H9 (cell line): Measurements from ENCODE around the gene CHGA. TPM values are rescaled to one million over a fixed set of nuclear protein-coding genes. Genes with fewer than 3 reads are reported as not detected.
A peak's percentile ranks its signal among the peaks of the same experiment; 100 is the strongest.

Experiments used
- DNase-seq: peaks from one replicate; pipeline ENCODE4 v3.0.0-alpha.2; 2017
- H2AFZ ChIP-seq: one replicate; pipeline ENCODE4 v1.6.1; 2013; ENCODE audit warnings: mild to moderate bottlenecking, low read length, control low read depth, moderate library complexity
- H2AK5ac ChIP-seq: 2 replicates; pipeline ENCODE4 v1.6.1; 2013; ENCODE audit warnings: low read length, control low read depth, mixed read lengths; ENCODE audit not compliant: insufficient read length
- H2BK120ac ChIP-seq: one replicate; pipeline ENCODE4 v1.6.1; 2013; ENCODE audit warnings: low read depth, mild to moderate bottlenecking, low read length, control low read depth, inconsistent platforms; ENCODE audit not compliant: poor library complexity, severe bottlenecking
- H2BK12ac ChIP-seq: 2 replicates; pipeline ENCODE4 v1.6.1; 2013; ENCODE audit warnings: low read length, control low read depth, mixed read lengths, low read depth; ENCODE audit not compliant: insufficient read length
- H2BK15ac ChIP-seq: 2 replicates; pipeline ENCODE4 v1.6.1; 2013; ENCODE audit warnings: low read depth, low read length, control low read depth
- H2BK20ac ChIP-seq: one replicate; pipeline ENCODE4 v1.6.1; 2013; ENCODE audit warnings: low read depth, mild to moderate bottlenecking, low read length, control low read depth, inconsistent platforms; ENCODE audit not compliant: poor library complexity, severe bottlenecking
- H2BK5ac ChIP-seq: 2 replicates; pipeline ENCODE4 v1.6.1; 2013; ENCODE audit warnings: low read length, control low read depth, mixed read lengths; ENCODE audit not compliant: insufficient read length
- H3K14ac ChIP-seq: 2 replicates; pipeline ENCODE4 v1.6.1; 2013; ENCODE audit warnings: low read length, control low read depth; ENCODE audit not compliant: insufficient read depth
- H3K18ac ChIP-seq: 2 replicates; pipeline ENCODE4 v1.6.1; 2013; ENCODE audit warnings: low read depth, mild to moderate bottlenecking, mixed read lengths, low read length, control low read depth; ENCODE audit not compliant: insufficient read length
- H3K23ac ChIP-seq: 2 replicates; pipeline ENCODE4 v1.6.1; 2013; ENCODE audit warnings: low read length, control low read depth, mixed read lengths, low read depth; ENCODE audit not compliant: insufficient read length
- H3K23me2 ChIP-seq: 2 replicates; pipeline ENCODE4 v1.6.1; 2013; ENCODE audit warnings: low read depth, mild to moderate bottlenecking, mixed read lengths, low read length, control low read depth; ENCODE audit not compliant: insufficient read length, poor library complexity, severe bottlenecking
- H3K27ac ChIP-seq: 2 replicates; pipeline ENCODE4 v1.5.1; 2013; ENCODE audit warnings: low read length, control low read depth, mixed read lengths, low read depth; ENCODE audit not compliant: insufficient read length
- H3K27me3 ChIP-seq: 2 replicates; pipeline ENCODE4 v1.6.1; 2013; ENCODE audit warnings: low read length, control low read depth, inconsistent platforms; ENCODE audit not compliant: insufficient read depth
- H3K4ac ChIP-seq: 2 replicates; pipeline ENCODE4 v1.6.1; 2013; ENCODE audit warnings: low read depth, mild to moderate bottlenecking, control low read depth, inconsistent platforms, low read length, moderate library complexity
- H3K4me1 ChIP-seq: 2 replicates; pipeline ENCODE4 v1.6.1; 2013; ENCODE audit warnings: low read length, control low read depth, inconsistent platforms; ENCODE audit not compliant: insufficient read depth
- H3K4me2 ChIP-seq: 2 replicates; pipeline ENCODE4 v1.6.1; 2013; ENCODE audit warnings: low read length, control low read depth, mixed read lengths; ENCODE audit not compliant: insufficient read length, insufficient read depth
- H3K56ac ChIP-seq: 2 replicates; pipeline ENCODE4 v1.6.1; 2013; ENCODE audit warnings: low read depth, mild to moderate bottlenecking, mixed read lengths, low read length, control low read depth; ENCODE audit not compliant: insufficient read length
- H3K79me1 ChIP-seq: 2 replicates; pipeline ENCODE4 v1.6.1; 2013; ENCODE audit warnings: low read depth, mild to moderate bottlenecking, moderate library complexity, low read length, control low read depth, inconsistent platforms; ENCODE audit not compliant: insufficient read depth, poor library complexity, severe bottlenecking
- H3K79me2 ChIP-seq: 2 replicates; pipeline ENCODE4 v1.6.1; 2013; ENCODE audit warnings: low read length, control low read depth, inconsistent platforms; ENCODE audit not compliant: insufficient read depth
- H3K9ac ChIP-seq: 2 replicates; pipeline ENCODE4 v1.6.1; 2013; ENCODE audit warnings: low read length, control low read depth, mixed read lengths; ENCODE audit not compliant: insufficient read length; ENCODE audit errors: extremely low read depth
- H3K9me3 ChIP-seq: one replicate; pipeline ENCODE4 v1.6.1; 2013; ENCODE audit warnings: low read depth, low read length, inconsistent platforms; ENCODE audit not compliant: control insufficient read depth
- H3T11ph ChIP-seq: one replicate; pipeline ENCODE4 v1.6.1; 2013; ENCODE audit warnings: mild to moderate bottlenecking, low read length, control low read depth, inconsistent platforms
- H4K20me1 ChIP-seq: one replicate; pipeline ENCODE4 v1.6.1; 2013; ENCODE audit not compliant: control insufficient read depth, insufficient read length, insufficient read depth
- H4K5ac ChIP-seq: 2 replicates; pipeline ENCODE4 v1.6.1; 2013; ENCODE audit warnings: low read depth, mild to moderate bottlenecking, mixed read lengths, low read length, control low read depth; ENCODE audit not compliant: insufficient read length
- H4K8ac ChIP-seq: replicated peaks from 2 replicates; pipeline ENCODE4 v1.6.1; 2013; ENCODE audit warnings: low read length, control low read depth, mixed read lengths, low read depth; ENCODE audit not compliant: insufficient read length
- H4K91ac ChIP-seq: 2 replicates; pipeline ENCODE4 v1.6.1; 2013; ENCODE audit warnings: low read depth, mild to moderate bottlenecking, moderate library complexity, mixed read lengths, low read length, control low read depth; ENCODE audit not compliant: insufficient read length
- H3K27ac Mint-ChIP-seq, 3 experiments: 2 replicates in 2 of 3; 3 replicates in 1 of 3; pipeline ENCODE4 v1.8.0; 2020 to 2021; ENCODE audit warnings: mixed read lengths in 3 of 3, mild to moderate bottlenecking in 1 of 3, moderate library complexity in 1 of 3
- H3K27me3 Mint-ChIP-seq: 2 replicates; pipeline ENCODE4 v1.8.0; 2021; ENCODE audit warnings: low read depth, mild to moderate bottlenecking, moderate library complexity, mixed read lengths
- H3K36me3 Mint-ChIP-seq, 3 experiments: 2 replicates in 2 of 3; 3 replicates in 1 of 3; pipeline ENCODE4 v1.8.0; 2020 to 2021; ENCODE audit warnings: low read depth in 3 of 3, mixed read lengths in 3 of 3; ENCODE audit not compliant: insufficient read depth in 1 of 3
- H3K4me1 Mint-ChIP-seq, 2 experiments: 2 replicates each; pipeline ENCODE4 v1.8.0; 2020; ENCODE audit warnings: mixed read lengths in 2 of 2
- H3K4me3 Mint-ChIP-seq, 2 experiments: 2 replicates in 1 of 2; 3 replicates in 1 of 2; pipeline ENCODE4 v1.8.0; 2020 to 2021; ENCODE audit warnings: mild to moderate bottlenecking in 2 of 2, mixed read lengths in 2 of 2, moderate library complexity in 1 of 2
- H3K9me3 Mint-ChIP-seq, 2 experiments: 2 replicates in 1 of 2; 3 replicates in 1 of 2; pipeline ENCODE4 v1.8.0; 2020; ENCODE audit warnings: mild to moderate bottlenecking in 2 of 2, mixed read lengths in 2 of 2, moderate library complexity in 1 of 2
- WGBS: extraction: QIAGEN DNeasy Blood & Tissue Kit; methylation state at CpG from one replicate; pipeline ENCODE4 v1.1.7; 2013; ENCODE audit warnings: missing lambda C conversion rate, low lambda C conversion rate, mixed read lengths; ENCODE audit not compliant: insufficient read length; ENCODE audit errors: extremely low coverage; 5-methylcytosine and 5-hydroxymethylcytosine counted together
- total RNA-seq: library from RNA; stranded (reverse); gene quantifications from 2 replicates; pipeline ENCODE4 v1.2.1, GENCODE V29; 2021
- TF ChIP-seq, protein P1 (sequence below): fragments of 200-600 bp; sonication (generic); conservative IDR thresholded peaks from 3 replicates; pipeline ENCODE4 v1.8.0; 2021; ENCODE audit warnings: antibody characterized with exemption, mild to moderate bottlenecking

Gene CHGA
- total RNA-seq, 1 experiment from 2014 or later, result 6.7 TPM

DNA sequence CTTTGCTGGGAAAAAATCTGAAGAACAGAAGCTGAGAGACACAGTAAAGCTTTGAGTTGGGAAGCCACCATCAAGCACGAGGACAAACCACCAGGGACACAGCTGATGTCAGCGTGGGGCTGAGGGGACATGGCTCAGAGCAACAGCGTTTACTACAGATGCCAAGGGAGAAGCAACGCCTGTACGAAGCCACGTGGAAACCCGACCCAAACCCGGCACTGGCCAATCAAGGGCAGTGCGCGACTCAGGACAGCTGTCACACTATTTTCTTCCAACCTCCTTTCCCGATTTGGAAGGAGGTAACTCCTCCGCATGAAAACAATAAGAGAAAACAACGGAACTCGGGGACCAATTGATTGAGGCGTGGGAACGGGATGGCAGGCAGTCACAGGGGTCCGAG is 20.2 kb upstream of the CHGA start:
- DNase-seq, result peak; percentile 57
- Histone ChIP-seq H2BK5ac (no peak overlapping the region), H4K91ac (no peak overlapping the region), H3K27ac (no peak overlapping the region), H2BK20ac (no peak overlapping the region), H3K56ac (no peak overlapping the region), H2AFZ (no peak overlapping the region), H3K23ac (no peak overlapping the region), H3K18ac (no peak overlapping the region), H4K20me1 (no peaks in the 10 kb centered on the region), H4K5ac (no peak overlapping the region), H2BK15ac (no peak overlapping the region), H2BK12ac (no peak overlapping the region), H3K14ac (no peak overlapping the region), H3K79me1 (no peaks in the 10 kb centered on the region), H2AK5ac (no peak overlapping the region), H3K4me2 (no peak overlapping the region), H3K27me3 (peaks cover 4% of the 10 kb centered on the region; the same call in 1 of the 2 replicates), H3K4me1 (no peaks in the 10 kb centered on the region), H3K4ac (no peak overlapping the region), H3K9ac (no peak overlapping the region), H3T11ph (no peak overlapping the region), H3K9me3 (no peaks in the 10 kb centered on the region), H3K23me2 (no peaks in the 10 kb centered on the region), H3K79me2 (no peaks in the 10 kb centered on the region), H2BK120ac (no peak overlapping the region), H4K8ac (no peak overlapping the region)
- no peaks in the 10 kb centered on the region for H3K9me3 Mint-ChIP-seq
- peaks cover 48% of the 10 kb centered on the region for H3K27me3 Mint-ChIP-seq
- no peak overlapping the region; a peak in 1 of 7 replicates for H3K27ac Mint-ChIP-seq
- TF ChIP-seq, protein P1, sequence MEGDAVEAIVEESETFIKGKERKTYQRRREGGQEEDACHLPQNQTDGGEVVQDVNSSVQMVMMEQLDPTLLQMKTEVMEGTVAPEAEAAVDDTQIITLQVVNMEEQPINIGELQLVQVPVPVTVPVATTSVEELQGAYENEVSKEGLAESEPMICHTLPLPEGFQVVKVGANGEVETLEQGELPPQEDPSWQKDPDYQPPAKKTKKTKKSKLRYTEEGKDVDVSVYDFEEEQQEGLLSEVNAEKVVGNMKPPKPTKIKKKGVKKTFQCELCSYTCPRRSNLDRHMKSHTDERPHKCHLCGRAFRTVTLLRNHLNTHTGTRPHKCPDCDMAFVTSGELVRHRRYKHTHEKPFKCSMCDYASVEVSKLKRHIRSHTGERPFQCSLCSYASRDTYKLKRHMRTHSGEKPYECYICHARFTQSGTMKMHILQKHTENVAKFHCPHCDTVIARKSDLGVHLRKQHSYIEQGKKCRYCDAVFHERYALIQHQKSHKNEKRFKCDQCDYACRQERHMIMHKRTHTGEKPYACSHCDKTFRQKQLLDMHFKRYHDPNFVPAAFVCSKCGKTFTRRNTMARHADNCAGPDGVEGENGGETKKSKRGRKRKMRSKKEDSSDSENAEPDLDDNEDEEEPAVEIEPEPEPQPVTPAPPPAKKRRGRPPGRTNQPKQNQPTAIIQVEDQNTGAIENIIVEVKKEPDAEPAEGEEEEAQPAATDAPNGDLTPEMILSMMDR, result no peak
- peaks cover 13% of the 10 kb centered on the region in 2 experiments for H3K4me1 Mint-ChIP-seq
- no peaks in the 10 kb centered on the region for H3K36me3 Mint-ChIP-seq
- peak overlapping the region in 1 of 2 experiments; percentile 18; a peak in 1 of 5 replicates for H3K4me3 Mint-ChIP-seq
- WGBS, result no CpG with 5 or more reads among the region's 17 CpGs
